Transverse colon (tissue), 4 donors: Measurements from ENCODE around the gene STRIP1.

Experiments
- EP300 ChIP-seq: sonication (generic); formaldehyde crosslinking; IDR thresholded peaks from one replicate; pipeline ENCODE4 v1.6.1; 2017; ENCODE audit warnings: antibody characterized with exemption, low read depth
- POLR2A ChIP-seq: fragments of 450-650 bp; IDR thresholded peaks from one replicate; pipeline ENCODE4 v1.6.1; 2016; ENCODE audit warnings: antibody characterized with exemption, mild to moderate bottlenecking, moderate library complexity
- POLR2AphosphoS5 ChIP-seq, 3 donors: sonication (generic); formaldehyde crosslinking; IDR thresholded peaks; one replicate each; pipeline ENCODE4 v1.6.1; 2016; ENCODE audit warnings: antibody characterized with exemption in 3 of 3
- TF ChIP-seq, protein P1 (sequence below), 5 experiments: fragments of 200-600 bp in 3 of 5; fragments of 450-650 bp in 2 of 5; sonication (generic) in 3 of 5; IDR thresholded peaks; 1 replicate in 2 of 5; 2 replicates in 3 of 5; pipeline ENCODE4 v1.5.1; 2016 to 2017; ENCODE audit warnings: antibody characterized with exemption in 5 of 5, inconsistent platforms in 3 of 5, mild to moderate bottlenecking in 2 of 5, moderate library complexity in 1 of 5

DNA sequence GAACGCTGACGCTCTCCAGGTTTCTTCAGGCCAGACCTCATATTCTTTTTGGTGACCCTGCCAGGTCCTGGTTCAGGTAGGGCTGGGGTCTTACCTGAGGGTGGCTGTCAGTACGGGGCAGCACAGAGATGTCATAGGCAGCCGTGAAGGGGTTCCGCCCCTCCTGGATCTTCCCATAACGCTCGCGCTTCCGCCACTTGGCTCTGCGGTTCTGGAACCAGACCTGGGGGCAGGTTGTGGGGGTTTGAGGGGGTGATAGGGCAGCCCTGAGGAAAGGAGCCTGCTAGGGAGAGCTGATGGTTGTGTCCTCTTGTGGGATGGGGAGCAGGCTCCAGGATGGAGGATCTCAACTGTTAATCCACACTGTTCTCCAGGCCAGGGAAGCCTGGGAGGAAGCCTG lies 26.9 kb downstream of the STRIP1 start:
- TF ChIP-seq, protein P1, sequence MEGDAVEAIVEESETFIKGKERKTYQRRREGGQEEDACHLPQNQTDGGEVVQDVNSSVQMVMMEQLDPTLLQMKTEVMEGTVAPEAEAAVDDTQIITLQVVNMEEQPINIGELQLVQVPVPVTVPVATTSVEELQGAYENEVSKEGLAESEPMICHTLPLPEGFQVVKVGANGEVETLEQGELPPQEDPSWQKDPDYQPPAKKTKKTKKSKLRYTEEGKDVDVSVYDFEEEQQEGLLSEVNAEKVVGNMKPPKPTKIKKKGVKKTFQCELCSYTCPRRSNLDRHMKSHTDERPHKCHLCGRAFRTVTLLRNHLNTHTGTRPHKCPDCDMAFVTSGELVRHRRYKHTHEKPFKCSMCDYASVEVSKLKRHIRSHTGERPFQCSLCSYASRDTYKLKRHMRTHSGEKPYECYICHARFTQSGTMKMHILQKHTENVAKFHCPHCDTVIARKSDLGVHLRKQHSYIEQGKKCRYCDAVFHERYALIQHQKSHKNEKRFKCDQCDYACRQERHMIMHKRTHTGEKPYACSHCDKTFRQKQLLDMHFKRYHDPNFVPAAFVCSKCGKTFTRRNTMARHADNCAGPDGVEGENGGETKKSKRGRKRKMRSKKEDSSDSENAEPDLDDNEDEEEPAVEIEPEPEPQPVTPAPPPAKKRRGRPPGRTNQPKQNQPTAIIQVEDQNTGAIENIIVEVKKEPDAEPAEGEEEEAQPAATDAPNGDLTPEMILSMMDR (IDR thresholded peaks at IDR 0.05): no peak
- TF ChIP-seq EP300 (no peak), POLR2A (no peak), POLR2AphosphoS5 (IDR thresholded peaks at IDR 0.05) (no peak)
